Measurements from ENCODE around the gene CXCL8.
"Not testable (repeated sequence)": the region's sequence is repeated elsewhere in the genome, so short reads cannot be mapped to it uniquely, and the experiment has no call there.

The CXCL8 gene

GRCh38 chr4:73740353-73740778 lies at the start of gene CXCL8:
TSS of gene CXCL8 (plus strand) at chr4:73740569. CDS start at chr4:73740659, 90 bp downstream.
- H3K4me1 ChIP-seq: no peaks in the 10 kb centered on the region
- no peaks in the 10 kb centered on the region for H3K9me3 ChIP-seq
- no peak for DNase-seq (ENCODE audit: low spot score in 2 of 2)
- in situ Hi-C loops (cut with MboI; ENCODE audit: low sequenced_read_pairs): no loop called here
- no peaks in the 10 kb centered on the region for H3K36me3 ChIP-seq (replicated peaks)
- no peak within 1 kb of the TSS for H3K4me3 ChIP-seq
- no peaks in the 10 kb centered on the region; the same call in 1 of the 2 replicates for H3K27me3 ChIP-seq (ENCODE audit: low read depth)

- H3K36me3 ChIP-seq (replicated peaks); in situ Hi-C loops (cut with MboI; ENCODE audit: low sequenced_read_pairs); DNase-seq (ENCODE audit: low spot score in 2 of 2): not testable (repeated sequence)
Observed at GRCh38 chr4:73691201-73691600, 49.2 kb upstream of the CXCL8 start.

GRCh38 chr4:73691759-73692158 lies 48.6 kb upstream of the CXCL8 start:
- no peak for DNase-seq (ENCODE audit: low spot score in 2 of 2)
- Histone ChIP-seq H3K4me1 (no peaks in the 10 kb centered on the region), H3K9me3 (no peaks in the 10 kb centered on the region), H3K4me3 (no peak overlapping the region), H3K36me3 (replicated peaks) (no peaks in the 10 kb centered on the region), H3K27me3 (ENCODE audit: low read depth) (no peaks in the 10 kb centered on the region)
- in situ Hi-C loops (cut with MboI; ENCODE audit: low sequenced_read_pairs): no loop called here

More at GRCh38 chr4:73691201-73691600, 49.2 kb upstream of the CXCL8 start:
- H3K4me3 ChIP-seq; H3K4me1 ChIP-seq; H3K9me3 ChIP-seq; H3K27me3 ChIP-seq (ENCODE audit: low read depth): not testable (repeated sequence)

- H3K4me3 ChIP-seq: no peak overlapping the region
- in situ Hi-C loops (cut with MboI; ENCODE audit: low sequenced_read_pairs): no loop called here
- H3K36me3 ChIP-seq (replicated peaks): no peaks in the 10 kb centered on the region
- H3K27me3 ChIP-seq (ENCODE audit: low read depth): no peaks in the 10 kb centered on the region
- H3K4me1 ChIP-seq: no peaks in the 10 kb centered on the region
- no peaks in the 10 kb centered on the region for H3K9me3 ChIP-seq
- no peak for DNase-seq (ENCODE audit: low spot score in 2 of 2)
Observed at GRCh38 chr4:73692254-73692653, 48.1 kb upstream of the CXCL8 start.

- no peak for DNase-seq (ENCODE audit: low spot score in 2 of 2)
- Histone ChIP-seq H3K27me3 (ENCODE audit: low read depth) (no peaks in the 10 kb centered on the region), H3K4me3 (no peak overlapping the region), H3K9me3 (no peaks in the 10 kb centered on the region), H3K4me1 (no peaks in the 10 kb centered on the region), H3K36me3 (replicated peaks) (no peaks in the 10 kb centered on the region)
- in situ Hi-C loops (cut with MboI; ENCODE audit: low sequenced_read_pairs): no loop called here
Observed at GRCh38 chr4:73692701-73693100, 47.7 kb upstream of the CXCL8 start.

- Histone ChIP-seq H3K9me3 (no peaks in the 10 kb centered on the region), H3K27me3 (ENCODE audit: low read depth) (no peaks in the 10 kb centered on the region), H3K36me3 (replicated peaks) (no peaks in the 10 kb centered on the region), H3K4me3 (no peak overlapping the region), H3K4me1 (no peaks in the 10 kb centered on the region)
- in situ Hi-C loops (cut with MboI; ENCODE audit: low sequenced_read_pairs): no loop called here
- no peak for DNase-seq (ENCODE audit: low spot score in 2 of 2)
Observed at GRCh38 chr4:73693811-73694210, 46.6 kb upstream of the CXCL8 start.

- no peaks in the 10 kb centered on the region for H3K9me3 ChIP-seq
- no peaks in the 10 kb centered on the region for H3K27me3 ChIP-seq (ENCODE audit: low read depth)
- H3K36me3 ChIP-seq (replicated peaks): no peaks in the 10 kb centered on the region
- H3K4me1 ChIP-seq: no peaks in the 10 kb centered on the region
- in situ Hi-C loops (cut with MboI; ENCODE audit: low sequenced_read_pairs): no loop called here
- no peak for DNase-seq (ENCODE audit: low spot score in 2 of 2)
- no peak overlapping the region for H3K4me3 ChIP-seq
Observed at GRCh38 chr4:73698217-73698616, 42.2 kb upstream of the CXCL8 start.

- Histone ChIP-seq H3K9me3 (no peaks in the 10 kb centered on the region), H3K36me3 (replicated peaks) (no peaks in the 10 kb centered on the region), H3K4me3 (no peak overlapping the region), H3K27me3 (ENCODE audit: low read depth) (no peaks in the 10 kb centered on the region; the same call in 1 of the 2 replicates), H3K4me1 (no peaks in the 10 kb centered on the region)
- DNase-seq (ENCODE audit: low spot score in 2 of 2): no peak
- in situ Hi-C loops (cut with MboI; ENCODE audit: low sequenced_read_pairs): no loop called here
Observed at GRCh38 chr4:73701116-73701515, 39.3 kb upstream of the CXCL8 start.

GRCh38 chr4:73702796-73703287 lies 37.5 kb upstream of the CXCL8 start:
- DNase-seq (ENCODE audit: low spot score in 2 of 2): no peak
- Histone ChIP-seq H3K36me3 (replicated peaks) (no peaks in the 10 kb centered on the region), H3K4me1 (no peaks in the 10 kb centered on the region), H3K27me3 (ENCODE audit: low read depth) (no peaks in the 10 kb centered on the region; the same call in 1 of the 2 replicates), H3K4me3 (no peak overlapping the region), H3K9me3 (no peaks in the 10 kb centered on the region)
- in situ Hi-C loops (cut with MboI; ENCODE audit: low sequenced_read_pairs): no loop called here

- Histone ChIP-seq H3K9me3 (no peaks in the 10 kb centered on the region), H3K27me3 (ENCODE audit: low read depth) (no peaks in the 10 kb centered on the region; the same call in 1 of the 2 replicates), H3K4me3 (no peak overlapping the region), H3K4me1 (no peaks in the 10 kb centered on the region), H3K36me3 (replicated peaks) (no peaks in the 10 kb centered on the region)
- DNase-seq (ENCODE audit: low spot score in 2 of 2): no peak
- in situ Hi-C loops (cut with MboI; ENCODE audit: low sequenced_read_pairs): no loop called here
Observed at GRCh38 chr4:73703320-73703719, 37.0 kb upstream of the CXCL8 start.

GRCh38 chr4:73704314-73705055 lies 35.9 kb upstream of the CXCL8 start:
- Histone ChIP-seq H3K9me3 (no peaks in the 10 kb centered on the region), H3K36me3 (replicated peaks) (no peaks in the 10 kb centered on the region), H3K4me3 (no peak overlapping the region), H3K27me3 (ENCODE audit: low read depth) (no peaks in the 10 kb centered on the region; the same call in 1 of the 2 replicates), H3K4me1 (no peaks in the 10 kb centered on the region)
- no peak for DNase-seq (ENCODE audit: low spot score in 2 of 2)
- in situ Hi-C loops (cut with MboI; ENCODE audit: low sequenced_read_pairs): no loop called here

- Histone ChIP-seq H3K9me3 (no peaks in the 10 kb centered on the region), H3K4me3 (no peak overlapping the region), H3K27me3 (ENCODE audit: low read depth) (peaks cover 2% of the 10 kb centered on the region; the same call in 1 of the 2 replicates), H3K4me1 (no peaks in the 10 kb centered on the region), H3K36me3 (replicated peaks) (no peaks in the 10 kb centered on the region)
- in situ Hi-C loops (cut with MboI; ENCODE audit: low sequenced_read_pairs): no loop called here
- no peak for DNase-seq (ENCODE audit: low spot score in 2 of 2)
Observed at GRCh38 chr4:73705056-73705432, 35.3 kb upstream of the CXCL8 start.

- Histone ChIP-seq H3K27me3 (ENCODE audit: low read depth) (peaks cover 2% of the 10 kb centered on the region; the same call in 1 of the 2 replicates), H3K4me3 (no peak overlapping the region), H3K4me1 (no peaks in the 10 kb centered on the region), H3K9me3 (no peaks in the 10 kb centered on the region), H3K36me3 (replicated peaks) (no peaks in the 10 kb centered on the region)
- in situ Hi-C loops (cut with MboI; ENCODE audit: low sequenced_read_pairs): no loop called here
- DNase-seq (ENCODE audit: low spot score in 2 of 2): no peak
Observed at GRCh38 chr4:73705721-73706120, 34.6 kb upstream of the CXCL8 start.

GRCh38 chr4:73706811-73707210 lies 33.6 kb upstream of the CXCL8 start:
- in situ Hi-C loops (cut with MboI; ENCODE audit: low sequenced_read_pairs): no loop called here

More at GRCh38 chr4:73706811-73707210, 33.6 kb upstream of the CXCL8 start:
- peaks cover 2% of the 10 kb centered on the region; the same call in 1 of the 2 replicates for H3K27me3 ChIP-seq (ENCODE audit: low read depth)
- no peaks in the 10 kb centered on the region for H3K4me1 ChIP-seq
- H3K9me3 ChIP-seq: no peaks in the 10 kb centered on the region
- H3K36me3 ChIP-seq (replicated peaks): no peaks in the 10 kb centered on the region
- no peak overlapping the region for H3K4me3 ChIP-seq
- no peak for DNase-seq (ENCODE audit: low spot score in 2 of 2)
